GM12878 (cell line): ENCODE results near the gene FAM193B. TPM values are rescaled to one million over a fixed set of nuclear protein-coding genes. Genes with fewer than 3 reads are reported as not detected.
A peak's percentile ranks its signal among the peaks of the same experiment; 100 is the strongest.

ENCODE experiments used
- ATAC-seq: fragments of 200-7000 bp; cut with Tn5 transposase; 3 replicates; pipeline ENCODE4 v1.9.1; 2020; ENCODE audit warnings: mild to moderate bottlenecking, moderate library complexity
- BruUV-seq: library from RNA; stranded (reverse); fragments of 400-500 nt; replicated peaks from 2 replicates; lab custom pipeline; 2021; lab: Mats Ljungman, UMichigan
- CTCF ChIA-PET: fragments of 300-600 bp; sonication (Branson Sonifier 250); formaldehyde crosslinking; extraction: SDS; loops from one replicate; lab custom pipeline; 2021; ENCODE audit warnings: inconsistent platforms; lab: Yijun Ruan, JAX
- POLR2A ChIA-PET: fragments of 350-600 bp; formaldehyde crosslinking; extraction: SDS; loops from one replicate; lab custom pipeline; 2021; ENCODE audit warnings: inconsistent platforms; lab: Charles Lee
- RAD21 ChIA-PET: fragments of 300-600 bp; sonication (Branson Sonifier 250); formaldehyde crosslinking; loops from one replicate; lab custom pipeline; 2023; ENCODE audit warnings: antibody characterized with exemption; ENCODE audit not compliant: unreplicated experiment; lab: Charles Lee
- SMC1A ChIA-PET: fragments of 300-600 bp; sonication (Branson Sonifier 250); formaldehyde crosslinking; loops from one replicate; lab custom pipeline; 2023; ENCODE audit not compliant: unreplicated experiment, uncharacterized antibody; lab: Charles Lee
- DNase-seq: peaks from one replicate; pipeline ENCODE4 v3.0.0-alpha.2; 2011; ENCODE audit warnings: low read depth, low spot score
- FAIRE-seq: peaks from 3 replicates; lab custom pipeline; 2011; peaks lifted over from hg19 to GRCh38; lab: Jason Lieb, UNC
- H2AFZ ChIP-seq: 2 replicates; pipeline ENCODE4 v1.6.0; 2011; ENCODE audit warnings: low read depth, low read length, control low read depth; ENCODE audit not compliant: control insufficient read depth
- H3K27ac ChIP-seq: 2 replicates; pipeline ENCODE4 v1.5.1; 2011; ENCODE audit warnings: control low read depth; ENCODE audit not compliant: control insufficient read depth, insufficient read depth
- H3K27me3 ChIP-seq, 2 experiments: replicated peaks in 1 of 2; 2 replicates each; pipeline versions ENCODE4 v1.6.0 to v1.6.1; 2011; ENCODE audit warnings: low read length in 1 of 2; ENCODE audit not compliant: control insufficient read depth in 2 of 2, insufficient read depth in 2 of 2
- H3K36me3 ChIP-seq, 2 experiments: 2 replicates each; pipeline ENCODE4 v1.5.1; 2011; ENCODE audit warnings: low read length in 1 of 2; ENCODE audit not compliant: control insufficient read depth in 2 of 2, insufficient read depth in 2 of 2
- H3K4me1 ChIP-seq: 2 replicates; pipeline ENCODE4 v1.6.1; 2011; ENCODE audit warnings: mild to moderate bottlenecking, low read length, moderate library complexity, mixed read lengths; ENCODE audit not compliant: control insufficient read depth, insufficient read depth
- H3K4me2 ChIP-seq: 2 replicates; pipeline ENCODE4 v1.6.0; 2011; ENCODE audit warnings: control low read depth; ENCODE audit not compliant: control insufficient read depth, insufficient read depth
- H3K4me3 ChIP-seq: fragments of 200-600 bp; sonication (generic); 2 replicates; pipeline ENCODE4 v1.5.1; 2016
- H3K79me2 ChIP-seq: 2 replicates; pipeline ENCODE4 v1.6.0; 2011; ENCODE audit warnings: low read length; ENCODE audit not compliant: control insufficient read depth, insufficient read depth
- H3K9ac ChIP-seq: 2 replicates; pipeline ENCODE4 v1.8.0; 2011; ENCODE audit warnings: low read length, control low read depth, mixed read lengths; ENCODE audit not compliant: control insufficient read depth, insufficient read depth
- H3K9me3 ChIP-seq: replicated peaks from 3 replicates; pipeline ENCODE4 v1.5.1; 2011; ENCODE audit warnings: mild to moderate bottlenecking, low read length; ENCODE audit not compliant: control insufficient read depth, insufficient read depth
- H4K20me1 ChIP-seq: 2 replicates; pipeline ENCODE4 v1.6.0; 2011; ENCODE audit not compliant: control insufficient read depth, insufficient read depth
- BHLHE40 ChIP-seq, 2 experiments: fragments of 450-650 bp in 1 of 2; IDR thresholded peaks; 2 replicates each; pipeline ENCODE4 v1.6.1; 2011 to 2017; ENCODE audit warnings: low read depth in 2 of 2, borderline replicate concordance in 1 of 2, improper control_type of control experiment in 1 of 2, low read length in 1 of 2, mild to moderate bottlenecking in 1 of 2
- CREM ChIP-seq: IDR thresholded peaks from 2 replicates; pipeline ENCODE4 v1.6.1; 2014; ENCODE audit warnings: antibody characterized with exemption, low read depth
- CTCF ChIP-seq, 3 experiments: IDR thresholded peaks in 2 of 3; conservative IDR thresholded peaks in 1 of 3; 2 replicates each; pipeline ENCODE4 v1.5.1; 2011; ENCODE audit warnings: low read depth in 3 of 3, low read length in 3 of 3, mild to moderate bottlenecking in 3 of 3, control low read depth in 2 of 3, moderate library complexity in 2 of 3, inconsistent platforms in 1 of 3, mixed read lengths in 1 of 3; ENCODE audit not compliant: control insufficient read depth in 2 of 3, insufficient read depth in 1 of 3; ENCODE audit errors: extremely low read depth in 1 of 3
- CUX1 ChIP-seq: IDR thresholded peaks from 2 replicates; pipeline ENCODE4 v1.6.1; 2012; ENCODE audit warnings: improper control_type of control experiment, low read depth, low read length; ENCODE audit not compliant: insufficient replicate concordance
- DPF2 ChIP-seq: fragments of 450-650 bp; IDR thresholded peaks from 2 replicates; pipeline ENCODE4 v1.6.1; 2017; ENCODE audit warnings: mild to moderate bottlenecking
- EED ChIP-seq: sonication (generic); IDR thresholded peaks from 2 replicates; pipeline ENCODE4 v1.6.1; 2016; ENCODE audit warnings: antibody characterized with exemption, low read depth
- IRF3 ChIP-seq: fragments of 450-650 bp; IDR thresholded peaks from 2 replicates; pipeline ENCODE4 v1.6.1; 2014; ENCODE audit warnings: mild to moderate bottlenecking
- JUNB ChIP-seq: IDR thresholded peaks from 2 replicates; pipeline ENCODE4 v1.6.1; 2016; ENCODE audit warnings: antibody characterized with exemption, mild to moderate bottlenecking
- MEF2A ChIP-seq: IDR thresholded peaks from 2 replicates; pipeline ENCODE4 v1.6.1; 2011; ENCODE audit warnings: low read depth, mild to moderate bottlenecking, low read length, moderate library complexity; ENCODE audit not compliant: insufficient read depth
- PKNOX1 ChIP-seq: fragments of 450-650 bp; IDR thresholded peaks from 2 replicates; pipeline ENCODE4 v1.6.1; 2016; ENCODE audit warnings: mild to moderate bottlenecking
- POLR2A ChIP-seq: IDR thresholded peaks from 2 replicates; pipeline ENCODE4 v1.6.1; 2011; ENCODE audit warnings: low read depth, mild to moderate bottlenecking, low read length
- SIX5 ChIP-seq: IDR thresholded peaks from 2 replicates; pipeline ENCODE4 v1.6.1; 2011; ENCODE audit warnings: mild to moderate bottlenecking, low read depth, low read length, moderate library complexity; ENCODE audit not compliant: severe bottlenecking
- TARDBP ChIP-seq: IDR thresholded peaks from 2 replicates; pipeline ENCODE4 v1.6.1; 2016; ENCODE audit warnings: borderline replicate concordance
- ZNF24 ChIP-seq: fragments of 450-650 bp; IDR thresholded peaks from 2 replicates; pipeline ENCODE4 v1.6.1; 2017; ENCODE audit warnings: antibody characterized with exemption, mild to moderate bottlenecking
- WGBS: methylation state at CpG from one replicate; pipeline ENCODE4 v1.1.6; 2016; ENCODE audit warnings: low lambda C conversion rate; ENCODE audit not compliant: insufficient replicate concordance, insufficient coverage; ENCODE audit errors: missing lambda C conversion rate; 5-methylcytosine and 5-hydroxymethylcytosine counted together
- in situ Hi-C: fragments of 300-500 bp; cut with MboI; formaldehyde crosslinking; loops from 9 replicates; pipeline ENCODE4 v1.14.3; 2018; ENCODE audit warnings: mixed read lengths
- intact Hi-C: fragments of 100-400 bp; cut with micrococcal nuclease; formaldehyde crosslinking; loops from one replicate; pipeline ENCODE4 v1.14.2; 2022; ENCODE audit not compliant: unreplicated experiment
- polyA plus RNA-seq, 11 experiments: library from polyadenylated mRNA; depleted of rRNA in 4 of 11; unstranded in 6 of 11; stranded (reverse) in 5 of 11; fragments of >200 nt; fragmentation: Nextera tagmentation in 4 of 11; fragmentation: Illumina TruSeq in 1 of 11; extraction: Ambion mirVana in 4 of 11; extraction: Trizol in 1 of 11; gene quantifications; 1 replicate in 1 of 11; 2 replicates in 10 of 11; pipeline versions ENCODE4 v1.2.1 to v1.2.3, GENCODE V29; 2011 to 2016; ENCODE audit warnings: inconsistent platforms in 2 of 11, missing spikeins in 2 of 11, low read depth in 1 of 11
- total RNA-seq, 4 experiments: library from RNA; depleted of rRNA in 3 of 4; stranded (reverse); fragments of >200 nt in 3 of 4; fragmentation: Illumina TruSeq in 1 of 4; extraction: Trizol in 1 of 4; gene quantifications; 2 replicates each; pipeline versions ENCODE4 v1.2.1 to v1.2.3, GENCODE V29; 2013 to 2021

FAM193B gene
- total and polyA plus RNA-seq, 10 of the 15 experiments (the other 5 are each of a cell fraction or from before 2014, with no cell fraction given), result 3.3 to 47.0 (median 25.1) TPM

GRCh38 chr5:177496070-177496726, 58.2 kb downstream of the FAM193B start:
- no TSS peak for BruUV-seq
- SMC1A ChIA-PET, result interaction anchor here (0.7 to 2.2 kb wide), 5 partner anchors 14 to 186 kb away, joined by 3 to 11 read pairs (median 3); no protein-coding TSS in a partner anchor
- TF ChIP-seq CREM (no peak), DPF2 (no peak), MEF2A (no peak), CTCF (IDR thresholded peaks at IDR 0.05 in 2 of 3, conservative IDR thresholded peaks at IDR 0.05 in 1 of 3; ENCODE audit: control insufficient read depth in 2 of 3, extremely low read depth in 1 of 3, insufficient read depth in 1 of 3, low read depth in 3 of 3, low read length in 3 of 3) (peak in 2 of 3 experiments; percentile 11 to 23; a peak in 1 of 6 replicates), JUNB (no peak), PKNOX1 (no peak), SIX5 (no peak), EED (no peak), TARDBP (no peak), ZNF24 (no peak), POLR2A (peak; percentile 31; the same call in 1 of the 2 replicates), CUX1 (no peak), IRF3 (no peak), BHLHE40 (IDR thresholded peaks at IDR 0.05; ENCODE audit: borderline replicate concordance in 1 of 2, low read depth in 2 of 2, low read length in 1 of 2) (peak in 1 of 2 experiments; percentile 48; a peak in 1 of 4 replicates)
- TF ChIP-seq, all 136 proteins: peak for 3
- 54% methylated on average over 12 of the region's 12 CpGs for WGBS
- ChIA-PET POLR2A (interaction anchor here (1.2 to 4.2 kb wide), 7 partner anchors 12 to 106 kb away, joined by 3 to 19 read pairs (median 6); partner anchors contain the start of genes DOK3 and GRK6), CTCF (interaction anchor here (1.0 to 4.9 kb wide), 13 partner anchors 12 to 106 kb away, joined by 3 to 36 read pairs (median 5); partner anchors contain the start of gene DOK3), RAD21 (interaction anchor here (1.1 to 2.8 kb wide), 8 partner anchors 12 to 185 kb away, joined by 3 to 17 read pairs (median 4); partner anchors contain the start of gene MXD3)
- FAIRE-seq (no peak), DNase-seq (no peak), ATAC-seq (0 out of 3 replicates have a peak, but pooled peaks have one; percentile 3)
- no peak overlapping the region for H2AFZ ChIP-seq
- H3K9ac ChIP-seq, result peak overlapping the region; percentile 65
- in situ Hi-C loops (no loop called here), intact Hi-C loops (no loop called here)
- no peaks in the 10 kb centered on the region for H3K9me3 ChIP-seq
- peak overlapping the region; percentile 60; the same call in 1 of the 2 replicates for H3K27ac ChIP-seq
- no peaks in the 10 kb centered on the region for H4K20me1 ChIP-seq
- peak overlapping the region; percentile 86 for H3K4me3 ChIP-seq
- peaks cover 0 to 2% of the 10 kb centered on the region in 2 experiments; a peak in 2 of 4 replicates for H3K36me3 ChIP-seq
- H3K79me2 ChIP-seq, result peaks cover 6% of the 10 kb centered on the region
- H3K4me2 ChIP-seq, result peak overlapping the region; percentile 90
- H3K27me3 ChIP-seq, result no peaks in the 10 kb centered on the region; a peak in 1 of 4 replicates
- H3K4me1 ChIP-seq, result peaks cover 32% of the 10 kb centered on the region
